HCT116 (cell line): ENCODE data around the gene C14orf180. TPM values are rescaled to one million over a fixed set of nuclear protein-coding genes. Genes with fewer than 3 reads are reported as not detected.

Experiments used
- ATAC-seq: fragments of 200-7000 bp; cut with Tn5 transposase; 2 replicates; pipeline ENCODE4 v1.9.1; 2020; ENCODE audit warnings: mild to moderate bottlenecking, moderate library complexity
- BruUV-seq: library from RNA; stranded (reverse); fragments of 400-500 nt; replicated peaks from 2 replicates; lab custom pipeline; 2021; lab: Mats Ljungman, UMichigan
- CTCF ChIA-PET: fragments of 300-600 bp; sonication (Branson Sonifier 250); formaldehyde crosslinking; loops from one replicate; lab custom pipeline; 2021; ENCODE audit warnings: antibody characterized with exemption; lab: Charles Lee
- POLR2A ChIA-PET: fragments of 300-600, 350-600 bp; sonication (Branson Sonifier 250); formaldehyde crosslinking; loops from one replicate; lab custom pipeline; 2021; ENCODE audit warnings: antibody characterized with exemption; lab: Charles Lee
- RAD21 ChIA-PET, 2 experiments: fragments of 300-600 bp; sonication (Branson Sonifier 250); formaldehyde crosslinking; loops; one replicate each; lab custom pipeline; 2023; ENCODE audit warnings: low total read pairs in 2 of 2; ENCODE audit not compliant: uncharacterized antibody in 2 of 2, unreplicated experiment in 2 of 2, low non-redundant PET in 1 of 2; lab: Charles Lee
- DNase-seq: peaks from one replicate; pipeline ENCODE4 v3.0.0-alpha.2; 2010; ENCODE audit warnings: low read depth, low spot score
- H2AFZ ChIP-seq: fragments of 200-600 bp; shearing (Covaris generic), sonication (generic); 2 replicates; pipeline ENCODE4 v1.6.1; 2017; ENCODE audit warnings: low read depth, mixed run types, mixed read lengths, antibody characterized with exemption, low read length; ENCODE audit not compliant: poor library complexity, severe bottlenecking
- H3K27ac ChIP-seq: 2 replicates; pipeline ENCODE4 v1.5.1; 2012; ENCODE audit warnings: low read depth, low read length
- H3K27me3 ChIP-seq: fragments of 200-600 bp; sonication (generic); 2 replicates; pipeline ENCODE4 v1.6.1; 2016; ENCODE audit warnings: mixed run types, low read length, mixed read lengths; ENCODE audit not compliant: insufficient read depth
- H3K36me3 ChIP-seq, 2 experiments: fragments of 200-500 bp in 1 of 2; fragments of 200-600 bp in 1 of 2; sonication (Bioruptor generic) in 1 of 2; sonication (generic) in 1 of 2; 2 replicates each; pipeline versions ENCODE4 v1.5.1 to v1.6.1; 2014 to 2016; ENCODE audit warnings: low read length in 2 of 2, inconsistent platforms in 1 of 2, mixed read lengths in 1 of 2, mixed run types in 1 of 2; ENCODE audit not compliant: insufficient read depth in 2 of 2, control insufficient read depth in 1 of 2
- H3K4me1 ChIP-seq, 2 experiments: fragments of 200-600 bp in 1 of 2; sonication (generic) in 1 of 2; 2 replicates each; pipeline versions ENCODE4 v1.5.1 to v1.6.1; 2012 to 2017; ENCODE audit warnings: low read length in 2 of 2, inconsistent platforms in 1 of 2, mild to moderate bottlenecking in 1 of 2, mixed read lengths in 1 of 2, mixed run types in 1 of 2, moderate library complexity in 1 of 2; ENCODE audit not compliant: insufficient read depth in 2 of 2, control insufficient read depth in 1 of 2
- H3K4me2 ChIP-seq: fragments of 200-600 bp; sonication (generic); 2 replicates; pipeline ENCODE4 v1.6.1; 2017; ENCODE audit warnings: mixed run types, low read length, mixed read lengths
- H3K4me3 ChIP-seq, 2 experiments: fragments of 200-600 bp in 1 of 2; sonication (generic) in 1 of 2; replicated peaks in 1 of 2; 2 replicates each; pipeline ENCODE4 v1.5.1; 2011 to 2016; ENCODE audit warnings: low read length in 2 of 2, control low read depth in 1 of 2, low read depth in 1 of 2, mild to moderate bottlenecking in 1 of 2, mixed read lengths in 1 of 2, mixed run types in 1 of 2
- H3K79me2 ChIP-seq: fragments of 200-600 bp; sonication (generic); 2 replicates; pipeline ENCODE4 v1.6.1; 2017; ENCODE audit warnings: mild to moderate bottlenecking, mixed run types, low read length, moderate library complexity, mixed read lengths; ENCODE audit not compliant: insufficient read depth
- H3K9ac ChIP-seq: fragments of 200-600 bp; sonication (generic); 2 replicates; pipeline ENCODE4 v1.6.1; 2016; ENCODE audit warnings: low read length, mixed read lengths
- H3K9me2 ChIP-seq: fragments of 200-600 bp; sonication (generic), shearing (Covaris generic); 2 replicates; pipeline ENCODE4 v1.6.1; 2017; ENCODE audit warnings: mixed run types, mild to moderate bottlenecking, moderate library complexity; ENCODE audit not compliant: insufficient read depth
- H3K9me3 ChIP-seq, 2 experiments: fragments of 200-500 bp in 1 of 2; fragments of 200-600 bp in 1 of 2; sonication (Bioruptor generic) in 1 of 2; sonication (generic) in 1 of 2; 2 replicates each; pipeline ENCODE4 v1.6.1; 2014 to 2017; ENCODE audit warnings: low read length in 2 of 2, mixed read lengths in 2 of 2, inconsistent platforms in 1 of 2, low read depth in 1 of 2, mild to moderate bottlenecking in 1 of 2, mixed run types in 1 of 2, moderate library complexity in 1 of 2; ENCODE audit not compliant: control insufficient read depth in 1 of 2, insufficient read depth in 1 of 2
- H4K20me1 ChIP-seq: fragments of 200-600 bp; sonication (generic), shearing (Covaris generic); 2 replicates; pipeline ENCODE4 v1.6.1; 2017; ENCODE audit warnings: mixed run types, mild to moderate bottlenecking, moderate library complexity; ENCODE audit not compliant: insufficient read depth
- EGR1 ChIP-seq: IDR thresholded peaks from 2 replicates; pipeline ENCODE4 v1.6.1; 2012; ENCODE audit warnings: low read depth
- EZH2 ChIP-seq: fragments of 200-600 bp; sonication (generic); IDR thresholded peaks from 2 replicates; pipeline ENCODE4 v1.6.1; 2017; ENCODE audit warnings: antibody characterized with exemption, mixed run types
- EZH2phosphoT487 ChIP-seq: fragments of 200-600 bp; IDR thresholded peaks from 2 replicates; pipeline ENCODE4 v1.6.1; 2018; ENCODE audit warnings: antibody characterized with exemption, borderline replicate concordance
- JUND ChIP-seq: IDR thresholded peaks from 2 replicates; pipeline ENCODE4 v1.6.1; 2012
- SRF ChIP-seq: IDR thresholded peaks from 2 replicates; pipeline ENCODE4 v1.6.1; 2012; ENCODE audit warnings: low read depth
- YY1 ChIP-seq: IDR thresholded peaks from 2 replicates; pipeline ENCODE4 v1.6.1; 2011; ENCODE audit warnings: low read length, low read depth, moderate library complexity, mild to moderate bottlenecking; ENCODE audit not compliant: insufficient replicate concordance; ENCODE audit errors: extremely low read depth
- intact Hi-C: fragments of 100-400 bp; cut with micrococcal nuclease; formaldehyde crosslinking; loops from 2 replicates; pipeline ENCODE4 v1.10.0; 2022
- total RNA-seq: library from RNA; stranded (reverse); gene quantifications from one replicate; pipeline ENCODE4 v1.2.1, GENCODE V29; 2021; ENCODE audit not compliant: unreplicated experiment
- TF ChIP-seq, protein P1 (sequence below), 3 experiments: fragments of 200-600 bp in 1 of 3; sonication (generic) in 1 of 3; IDR thresholded peaks in 2 of 3; conservative IDR thresholded peaks in 1 of 3; 2 replicates each; pipeline ENCODE4 v1.5.1; 2012 to 2017; ENCODE audit warnings: low read depth in 2 of 3, low read length in 2 of 3, antibody characterized with exemption in 1 of 3, borderline replicate concordance in 1 of 3, control low read depth in 1 of 3, mild to moderate bottlenecking in 1 of 3, mixed read lengths in 1 of 3, mixed run types in 1 of 3, moderate library complexity in 1 of 3; ENCODE audit not compliant: insufficient read depth in 1 of 3

Gene C14orf180
- total RNA-seq, 1 experiment from 2014 or later: not detected

DNA sequence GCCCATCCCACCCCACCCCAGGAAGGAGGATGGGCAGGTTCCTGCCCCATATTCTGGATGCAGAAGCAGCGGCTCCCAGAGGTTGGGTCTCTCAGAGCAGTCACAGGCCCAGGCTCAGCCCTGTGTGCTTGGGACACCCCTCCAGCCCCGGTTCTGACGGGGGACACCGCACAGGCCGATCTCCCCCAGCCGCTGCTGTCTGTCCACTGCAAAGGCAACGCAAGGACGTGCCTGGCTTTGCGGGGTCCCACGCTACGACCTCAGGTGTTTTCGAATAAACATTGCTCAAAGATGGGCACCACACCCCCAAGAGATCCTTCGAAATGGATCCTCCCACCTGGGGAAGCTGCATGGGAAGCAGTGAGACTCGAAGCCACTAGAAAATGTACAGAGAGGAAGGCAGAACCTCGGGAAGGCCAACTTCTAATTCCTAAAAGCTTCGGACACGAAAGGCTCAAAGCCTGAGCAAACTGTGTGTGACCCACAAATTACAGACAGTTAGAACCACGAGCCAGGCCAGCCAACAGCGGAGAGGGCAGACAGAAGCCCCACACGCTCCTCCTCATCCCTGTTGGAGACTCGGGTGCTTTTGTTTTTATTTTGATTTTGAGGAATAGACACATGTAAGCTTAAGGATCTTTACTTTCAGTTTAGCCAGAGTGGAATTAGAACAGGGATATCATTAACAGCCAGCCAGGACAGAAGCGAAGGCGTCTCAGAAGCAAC, 10.8 kb downstream of the C14orf180 start:
- Histone ChIP-seq H3K79me2 (no peaks in the 10 kb centered on the region), H3K9me2 (no peaks in the 10 kb centered on the region), H2AFZ (no peak overlapping the region), H3K4me1 (no peaks in the 10 kb centered on the region), H3K36me3 (no peaks in the 10 kb centered on the region), H3K9ac (no peak overlapping the region), H3K27ac (no peak overlapping the region), H3K4me2 (no peak overlapping the region), H4K20me1 (no peaks in the 10 kb centered on the region), H3K4me3 (no peak overlapping the region), H3K27me3 (no peaks in the 10 kb centered on the region), H3K9me3 (no peaks in the 10 kb centered on the region)
- BruUV-seq: no TSS peak
- CTCF ChIA-PET: no interaction called here
- RAD21 ChIA-PET: no interaction called here
- POLR2A ChIA-PET: no interaction called here
- TF ChIP-seq SRF: no peak
- no peak for DNase-seq
- intact Hi-C loops: no loop called here
- no peak for ATAC-seq

DNA sequence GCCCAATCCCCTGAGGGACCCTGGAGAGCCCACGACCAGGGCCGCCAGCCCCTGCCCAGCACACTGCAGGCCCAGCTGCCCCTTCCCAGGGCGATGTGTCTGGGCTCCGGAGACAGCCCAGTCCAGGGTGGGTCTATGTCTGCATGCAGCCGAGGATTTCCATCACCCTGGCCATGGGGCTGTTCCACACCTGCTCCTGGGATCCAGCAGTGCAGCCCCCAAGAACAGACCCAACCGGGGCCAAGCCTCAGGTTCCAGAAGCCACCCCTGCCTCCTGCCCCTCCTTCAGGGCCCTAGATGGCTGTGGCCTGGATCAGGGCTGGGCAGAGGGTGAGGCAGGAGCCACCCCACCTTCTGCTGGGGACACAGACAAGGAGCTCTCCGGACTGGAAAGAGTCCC, 11.5 kb downstream of the C14orf180 start:
- H3K9me3 ChIP-seq: no peaks in the 10 kb centered on the region
- no peaks in the 10 kb centered on the region for H4K20me1 ChIP-seq
- no peak overlapping the region for H3K9ac ChIP-seq
- H3K4me3 ChIP-seq: no peak overlapping the region
- no TSS peak for BruUV-seq
- no peaks in the 10 kb centered on the region for H3K79me2 ChIP-seq
- intact Hi-C loops: no loop called here
- no peak overlapping the region for H3K4me2 ChIP-seq
- POLR2A ChIA-PET: no interaction called here
- no peaks in the 10 kb centered on the region for H3K4me1 ChIP-seq
- TF ChIP-seq YY1 (no peak), EZH2phosphoT487 (no peak), EGR1 (no peak), EZH2 (no peak), SRF (no peak), JUND (no peak)
- TF ChIP-seq, protein P1, sequence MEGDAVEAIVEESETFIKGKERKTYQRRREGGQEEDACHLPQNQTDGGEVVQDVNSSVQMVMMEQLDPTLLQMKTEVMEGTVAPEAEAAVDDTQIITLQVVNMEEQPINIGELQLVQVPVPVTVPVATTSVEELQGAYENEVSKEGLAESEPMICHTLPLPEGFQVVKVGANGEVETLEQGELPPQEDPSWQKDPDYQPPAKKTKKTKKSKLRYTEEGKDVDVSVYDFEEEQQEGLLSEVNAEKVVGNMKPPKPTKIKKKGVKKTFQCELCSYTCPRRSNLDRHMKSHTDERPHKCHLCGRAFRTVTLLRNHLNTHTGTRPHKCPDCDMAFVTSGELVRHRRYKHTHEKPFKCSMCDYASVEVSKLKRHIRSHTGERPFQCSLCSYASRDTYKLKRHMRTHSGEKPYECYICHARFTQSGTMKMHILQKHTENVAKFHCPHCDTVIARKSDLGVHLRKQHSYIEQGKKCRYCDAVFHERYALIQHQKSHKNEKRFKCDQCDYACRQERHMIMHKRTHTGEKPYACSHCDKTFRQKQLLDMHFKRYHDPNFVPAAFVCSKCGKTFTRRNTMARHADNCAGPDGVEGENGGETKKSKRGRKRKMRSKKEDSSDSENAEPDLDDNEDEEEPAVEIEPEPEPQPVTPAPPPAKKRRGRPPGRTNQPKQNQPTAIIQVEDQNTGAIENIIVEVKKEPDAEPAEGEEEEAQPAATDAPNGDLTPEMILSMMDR (IDR thresholded peaks at IDR 0.05 in 2 of 3, conservative IDR thresholded peaks at IDR 0.05 in 1 of 3; ENCODE audit: borderline replicate concordance in 1 of 3, insufficient read depth in 1 of 3, low read depth in 2 of 3, low read length in 2 of 3): no peak
- TF ChIP-seq, all 23 proteins: peak for 0
- no peaks in the 10 kb centered on the region for H3K27me3 ChIP-seq
- no peak for ATAC-seq
- H2AFZ ChIP-seq: no peak overlapping the region
- no peaks in the 10 kb centered on the region for H3K36me3 ChIP-seq
- RAD21 ChIA-PET: no interaction called here
- CTCF ChIA-PET: no interaction called here
- DNase-seq: no peak
- no peaks in the 10 kb centered on the region for H3K9me2 ChIP-seq
- no peak overlapping the region for H3K27ac ChIP-seq
